SIG-M5 treated with dmso at 0.1 percent for 504 hours (cell line): ENCODE measurements around the gene SRR.
"Not testable (repeated sequence)": the region's sequence is repeated elsewhere in the genome, so short reads cannot be mapped to it uniquely, and the experiment has no call there.

Experiments
- DNase-seq: peaks from one replicate; lab custom pipeline; 2025; ENCODE audit not compliant: unreplicated experiment; lab: John Stamatoyannopoulos, UW

Gene SRR

GRCh38 chr17:2289878-2290478, 13.8 kb upstream of the SRR start:
- no peak for DNase-seq

GRCh38 chr17:2292100-2292499, 11.7 kb upstream of the SRR start:
- DNase-seq, result no peak

DNA sequence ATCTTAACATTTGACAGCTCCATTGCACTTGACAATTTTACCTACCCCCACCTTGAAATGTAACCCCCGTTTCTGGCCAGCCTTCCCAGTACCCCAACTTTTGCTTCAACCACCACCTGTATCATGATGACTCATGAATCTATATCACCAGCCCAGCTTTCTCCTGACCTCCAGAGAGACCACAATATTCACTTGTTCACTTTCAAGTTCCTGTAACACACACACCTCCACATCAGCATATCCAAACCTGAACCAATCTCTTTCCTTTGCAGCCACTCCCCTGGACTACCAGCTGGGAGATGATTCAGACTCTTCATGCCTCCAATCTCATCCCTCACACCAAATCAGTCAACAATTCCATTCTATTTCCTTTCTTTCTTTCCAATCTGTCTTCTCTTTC, 8.2 kb upstream of the SRR start:
- no peak for DNase-seq

DNA sequence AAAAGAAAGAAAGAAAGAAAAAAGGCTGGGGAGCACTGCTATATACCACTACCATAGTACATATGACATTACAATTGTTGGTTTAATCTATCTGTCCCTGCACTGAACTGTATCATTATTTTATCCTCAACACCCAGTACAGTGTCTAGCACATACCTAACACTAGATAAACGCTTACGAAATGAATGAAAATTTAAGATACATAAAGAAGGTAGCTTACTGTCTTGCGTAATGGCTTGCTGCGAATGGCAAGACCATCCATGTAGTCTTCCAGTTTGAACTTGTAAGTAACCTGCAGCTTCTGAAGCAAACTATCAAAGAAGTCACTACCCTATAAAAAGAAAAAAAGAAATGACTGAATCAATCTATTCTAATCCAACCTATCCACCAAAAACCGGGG, 6.7 kb upstream of the SRR start:
- DNase-seq, result no peak

DNA sequence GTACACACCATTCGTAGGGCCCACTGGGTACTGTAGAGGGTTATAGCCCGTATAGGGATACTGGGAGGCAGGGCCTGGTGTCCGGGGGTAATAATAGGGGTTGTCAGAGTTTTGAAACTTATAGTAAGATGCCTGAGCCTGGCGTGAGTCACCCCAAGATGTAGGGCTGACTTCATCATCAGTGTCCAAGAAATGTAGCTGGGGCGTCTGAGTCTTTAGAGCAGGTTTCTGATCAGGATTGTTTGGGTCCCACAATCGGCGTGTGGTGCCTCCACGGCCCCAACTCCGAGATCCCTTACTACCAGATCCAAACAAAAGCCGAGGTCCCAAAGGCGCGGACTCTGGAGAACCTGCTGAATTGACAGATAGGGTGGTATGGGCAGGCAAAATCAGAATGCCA, 4.6 kb upstream of the SRR start:
- no peak for DNase-seq

- no peak for DNase-seq
Observed at GRCh38 chr17:2299756-2300155, 4.0 kb upstream of the SRR start.

- no peak for DNase-seq
Observed at GRCh38 chr17:2302778-2303203, 959 bp upstream of the SRR start.

GRCh38 chr17:2304931-2305330, 1.2 kb downstream of the SRR start:
- DNase-seq, result no peak

GRCh38 chr17:2309338-2310154, 5.8 kb downstream of the SRR start:
- DNase-seq, result no peak

- no peak for DNase-seq
Observed at GRCh38 chr17:2312736-2313135, 9.0 kb downstream of the SRR start.

GRCh38 chr17:2316916-2317205, 13.1 kb downstream of the SRR start:
- not testable (repeated sequence) for DNase-seq

- no peak for DNase-seq
Observed at GRCh38 chr17:2317796-2318195, 14.0 kb downstream of the SRR start.

- DNase-seq, result peak; percentile 11
Observed at GRCh38 chr17:2319051-2319450, 15.3 kb downstream of the SRR start.

- DNase-seq, result no peak
Observed at GRCh38 chr17:2321399-2321798, 17.6 kb downstream of the SRR start.

GRCh38 chr17:2323629-2324314, 20.0 kb downstream of the SRR start:
- DNase-seq, result no peak

DNA sequence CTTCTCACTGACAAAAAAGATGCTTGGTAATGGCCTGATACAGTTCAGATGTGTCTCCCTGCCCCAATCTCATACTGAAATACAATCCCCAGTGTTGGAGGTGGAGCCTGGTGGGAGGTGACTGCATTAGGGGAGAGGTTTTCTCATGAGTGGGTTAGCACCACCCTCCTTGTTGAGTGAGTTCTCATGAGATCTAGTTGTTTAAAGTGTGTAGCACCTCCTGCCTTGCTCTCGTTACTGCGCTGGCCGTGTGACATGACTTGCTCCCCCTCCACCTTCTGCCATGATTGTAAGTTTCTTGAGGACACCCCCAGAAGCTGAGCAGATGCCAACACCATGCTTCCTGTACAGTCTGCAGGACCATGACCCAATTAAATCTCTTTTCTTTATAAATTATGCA, 27.6 kb downstream of the SRR start:
- DNase-seq, result no peak

DNA sequence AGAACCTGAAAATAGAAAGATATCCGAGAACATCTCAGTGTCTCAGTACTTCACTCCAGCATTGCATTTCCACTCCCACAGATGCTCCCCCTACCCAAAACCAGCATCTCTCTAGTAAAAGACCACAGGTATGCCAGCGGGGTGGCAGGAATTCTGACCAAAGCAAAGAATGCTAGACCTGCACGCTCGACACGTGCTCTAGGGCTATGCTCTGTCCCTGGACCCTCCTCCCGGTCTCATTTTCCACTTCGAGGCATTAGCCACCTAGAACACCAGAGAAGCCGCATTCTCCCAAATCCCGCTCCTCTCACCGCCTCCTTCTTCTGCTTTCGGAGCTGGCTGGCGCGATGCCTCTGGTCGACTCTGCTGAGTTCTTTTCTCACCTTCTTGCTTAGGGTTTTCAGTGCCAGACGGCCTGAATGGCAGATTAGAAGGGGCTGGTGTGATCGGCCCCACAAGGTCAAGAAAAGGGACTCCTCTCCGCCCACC, 32.0 kb downstream of the SRR start:
- DNase-seq, result no peak

- peak; percentile 82 for DNase-seq
Observed at GRCh38 chr17:2336215-2336851, 32.6 kb downstream of the SRR start, which contains the start of gene TSR1. TSR1 (minus strand) TSS chr17:2336457; CDS start chr17:2336427, 30 bp downstream.

GRCh38 chr17:2336852-2337543, 33.2 kb downstream of the SRR start, which contains the start of gene SGSM2:
SGSM2 (plus strand) TSS chr17:2337501; CDS start chr17:2337689, 188 bp downstream.
- peak; percentile 62 for DNase-seq

GRCh38 chr17:2337544-2338314, 34.0 kb downstream of the SRR start:
- DNase-seq, result peak; percentile 35
